HFFc6 (cell line): ENCODE measurements around the gene HBG2. TPM values are rescaled to one million over a fixed set of nuclear protein-coding genes. Genes with fewer than 3 reads are reported as not detected.
"Not testable (repeated sequence)": the region's sequence is repeated elsewhere in the genome, so short reads cannot be mapped to it uniquely, and the experiment has no call there.

Source experiments
- DNase-seq: peaks from one replicate; pipeline ENCODE4 v3.0.0-alpha.2; 2018
- H3K27ac Mint-ChIP-seq: 2 replicates; pipeline ENCODE4 v1.8.0; 2020; ENCODE audit warnings: mild to moderate bottlenecking, mixed read lengths
- H3K27me3 Mint-ChIP-seq: 2 replicates; pipeline ENCODE4 v1.8.0; 2021; ENCODE audit warnings: mild to moderate bottlenecking, moderate library complexity, mixed read lengths; ENCODE audit not compliant: insufficient read depth
- H3K36me3 Mint-ChIP-seq: 2 replicates; pipeline ENCODE4 v1.8.0; 2021; ENCODE audit warnings: low read depth, mixed read lengths
- H3K4me1 Mint-ChIP-seq: 2 replicates; pipeline ENCODE4 v1.8.0; 2020; ENCODE audit warnings: low read depth, mixed read lengths
- H3K4me3 Mint-ChIP-seq: 2 replicates; pipeline ENCODE4 v1.8.0; 2020; ENCODE audit warnings: mild to moderate bottlenecking, moderate library complexity, mixed read lengths
- H3K9me3 Mint-ChIP-seq: 2 replicates; pipeline ENCODE4 v1.8.0; 2020; ENCODE audit warnings: mild to moderate bottlenecking, mixed read lengths
- CTCF ChIP-seq: fragments of 200-600 bp; sonication (generic); IDR thresholded peaks from 2 replicates; pipeline ENCODE4 v1.5.0; 2021; ENCODE audit warnings: antibody characterized with exemption, mild to moderate bottlenecking
- total RNA-seq, 6 experiments: library from RNA; stranded (reverse); fragmentation: NEBNext Ultra II Directional; extraction: Animal tissue kit (Norgen Biotek cat#: 25700); gene quantifications; 2 replicates in 1 of 6; 3 replicates in 5 of 6; pipeline ENCODE4 v1.2.3, GENCODE V29; 2021

The HBG2 gene
- total RNA-seq, 6 experiments from 2014 or later: not detected

DNA sequence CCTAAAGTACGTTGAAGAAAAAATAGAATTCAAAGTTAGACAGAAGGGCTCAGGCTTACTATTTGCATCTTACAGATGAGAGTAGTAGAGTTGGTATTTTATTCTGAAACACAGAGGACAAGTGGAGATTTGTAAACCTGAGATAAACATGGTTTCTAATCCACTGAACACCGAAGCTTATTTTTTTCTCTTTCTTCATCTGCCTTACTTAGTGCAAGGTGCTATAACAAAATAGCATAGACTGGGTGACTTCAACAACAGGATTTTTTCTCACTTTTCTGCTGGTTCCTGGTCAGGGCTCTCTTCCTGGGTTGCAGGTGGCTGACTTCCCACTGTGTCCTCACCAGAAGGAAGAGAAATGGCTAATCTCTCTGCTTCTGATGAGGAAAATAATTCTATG lies 2.8 kb downstream of the HBG2 start:
- no peak for DNase-seq
- no peak overlapping the region for H3K27ac Mint-ChIP-seq
- peaks cover 23% of the 10 kb centered on the region for H3K4me1 Mint-ChIP-seq
- H3K27me3 Mint-ChIP-seq: peaks cover 2% of the 10 kb centered on the region
- TF ChIP-seq CTCF: no peak
- no peaks in the 10 kb centered on the region for H3K36me3 Mint-ChIP-seq
- no peak overlapping the region for H3K4me3 Mint-ChIP-seq
- H3K9me3 Mint-ChIP-seq: no peaks in the 10 kb centered on the region

DNA sequence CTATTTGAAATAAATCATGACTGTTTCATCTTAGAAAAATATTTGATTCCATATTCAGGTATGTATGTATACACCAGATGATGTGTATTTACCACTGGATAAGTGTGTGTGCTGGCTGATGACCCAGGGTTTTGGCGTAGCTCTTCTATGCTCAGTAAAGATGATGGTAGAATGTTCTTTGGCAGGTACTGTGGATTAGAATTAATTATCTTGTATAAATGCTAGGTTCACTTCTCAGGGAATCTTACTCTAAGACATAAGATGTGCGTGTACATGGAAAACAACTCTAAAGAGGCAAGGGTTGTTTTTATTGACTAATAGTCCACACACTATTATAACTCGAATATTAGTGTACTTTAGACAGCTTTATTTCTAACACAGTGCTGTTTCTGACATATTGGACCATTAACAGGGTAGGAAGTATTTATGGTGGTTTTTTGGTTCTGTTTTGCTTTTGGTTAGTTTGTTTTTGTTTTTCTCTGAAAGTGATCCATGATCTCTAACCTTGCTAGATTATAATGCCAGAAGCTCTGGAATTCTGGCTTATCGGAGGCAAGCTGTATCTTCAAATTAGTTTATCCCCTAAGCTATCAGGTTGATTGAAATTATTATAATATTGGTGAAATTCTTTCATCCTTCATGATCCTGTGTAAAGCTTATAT lies 3.9 kb downstream of the HBG2 start:
- Mint-ChIP-seq H3K27me3 (peaks cover 2% of the 10 kb centered on the region), H3K36me3 (no peaks in the 10 kb centered on the region), H3K9me3 (no peaks in the 10 kb centered on the region), H3K4me1 (peaks cover 34% of the 10 kb centered on the region), H3K27ac (no peak overlapping the region), H3K4me3 (no peak overlapping the region)
- DNase-seq: no peak
- TF ChIP-seq CTCF: no peak

DNA sequence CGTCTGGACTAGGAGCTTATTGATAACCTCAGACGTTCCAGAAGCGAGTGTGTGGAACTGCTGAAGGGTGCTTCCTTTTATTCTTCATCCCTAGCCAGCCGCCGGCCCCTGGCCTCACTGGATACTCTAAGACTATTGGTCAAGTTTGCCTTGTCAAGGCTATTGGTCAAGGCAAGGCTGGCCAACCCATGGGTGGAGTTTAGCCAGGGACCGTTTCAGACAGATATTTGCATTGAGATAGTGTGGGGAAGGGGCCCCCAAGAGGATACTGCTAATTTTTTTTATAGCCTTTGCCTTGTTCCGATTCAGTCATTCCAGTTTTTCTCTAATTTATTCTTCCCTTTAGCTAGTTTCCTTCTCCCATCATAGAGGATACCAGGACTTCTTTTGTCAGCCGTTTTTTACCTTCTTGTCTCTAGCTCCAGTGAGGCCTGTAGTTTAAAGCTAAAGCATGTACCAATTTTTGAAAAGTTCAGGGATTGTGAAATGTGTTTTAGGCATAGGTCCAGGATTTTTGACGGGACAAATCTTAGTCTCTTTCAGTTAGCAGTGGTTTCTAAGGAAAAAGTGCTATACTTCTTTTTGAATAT lies 4.7 kb downstream of the HBG2 start, which contains the start of gene HBG1:
Gene HBG1 (minus strand): TSS at position 51 of the 590 bp plus-strand sequence. CDS start 53 bp downstream, outside the sequence.
- H3K27me3 Mint-ChIP-seq, H3K9me3 Mint-ChIP-seq, H3K27ac Mint-ChIP-seq, H3K36me3 Mint-ChIP-seq, H3K4me3 Mint-ChIP-seq, DNase-seq: not testable (repeated sequence)
- peaks cover 34% of the 10 kb centered on the region for H3K4me1 Mint-ChIP-seq

DNA sequence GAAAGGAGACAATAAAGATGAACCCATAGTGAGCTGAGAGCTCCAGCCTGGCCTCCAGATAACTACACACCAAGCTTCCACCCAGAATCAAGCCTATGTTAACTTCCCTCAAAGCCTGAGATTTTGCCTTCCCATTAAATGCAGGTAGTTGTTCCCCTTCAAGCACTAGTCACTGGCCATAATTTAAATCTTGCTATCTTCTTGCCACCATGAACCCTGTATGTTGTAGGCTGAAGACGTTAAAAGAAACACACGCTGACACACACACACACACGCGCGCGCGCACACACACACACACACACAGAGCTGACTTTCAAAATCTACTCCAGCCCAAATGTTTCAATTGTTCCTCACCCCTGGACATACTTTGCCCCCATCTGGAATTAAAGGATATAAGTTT lies 6.1 kb downstream of the HBG2 start:
- not testable (repeated sequence) for H3K9me3 Mint-ChIP-seq, H3K4me3 Mint-ChIP-seq, DNase-seq, H3K27ac Mint-ChIP-seq, H3K36me3 Mint-ChIP-seq, H3K27me3 Mint-ChIP-seq
- peaks cover 34% of the 10 kb centered on the region for H3K4me1 Mint-ChIP-seq

GRCh38 chr11:5247472-5248192 lies 6.9 kb downstream of the HBG2 start:
- Mint-ChIP-seq H3K36me3 (no peaks in the 10 kb centered on the region), H3K4me1 (peaks cover 30% of the 10 kb centered on the region), H3K27me3 (peaks cover 2% of the 10 kb centered on the region; the same call in 1 of the 2 replicates), H3K4me3 (no peak overlapping the region; the same call in 1 of the 2 replicates), H3K27ac (no peak overlapping the region), H3K9me3 (no peaks in the 10 kb centered on the region)
- DNase-seq: no peak
- TF ChIP-seq CTCF: no peak

DNA sequence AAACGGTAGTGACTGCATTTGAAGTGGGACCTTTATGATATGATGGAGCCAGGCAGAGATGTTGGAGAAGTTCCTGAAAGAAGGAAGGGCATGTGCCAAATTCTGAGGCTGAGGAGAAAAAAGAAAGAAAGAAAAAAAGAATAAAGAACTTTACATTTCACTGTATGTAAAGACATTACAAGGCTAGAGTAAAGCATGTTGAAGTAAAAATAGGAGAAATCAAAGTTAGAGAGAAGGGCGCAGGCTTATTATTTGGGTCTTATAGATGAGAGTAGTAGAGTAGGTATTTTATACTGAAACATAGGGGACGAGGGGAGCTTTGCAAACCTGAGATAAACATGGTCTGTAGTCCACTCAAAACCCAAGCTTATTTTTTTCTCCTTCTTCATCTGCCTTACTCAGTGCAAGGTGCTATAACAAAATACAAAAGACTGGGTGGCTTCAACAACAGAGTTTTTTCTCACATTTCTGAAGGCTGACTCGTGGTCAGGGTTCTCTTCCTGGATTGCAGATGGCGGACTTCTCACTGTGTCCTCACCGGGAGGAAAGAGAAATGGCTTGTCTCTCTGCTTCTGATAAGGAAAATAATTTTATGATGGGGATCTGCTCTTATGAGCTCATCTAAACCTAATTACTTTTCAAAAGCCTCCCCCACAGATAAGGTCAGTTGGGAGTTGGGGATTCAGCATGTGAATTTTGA lies 7.7 kb downstream of the HBG2 start:
- Mint-ChIP-seq H3K36me3 (no peaks in the 10 kb centered on the region), H3K27me3 (no peaks in the 10 kb centered on the region), H3K27ac (no peak overlapping the region)

More for the DNA sequence above, 7.7 kb downstream of the HBG2 start:
- no peak for TF ChIP-seq CTCF
- no peak for DNase-seq
- peaks cover 28% of the 10 kb centered on the region for H3K4me1 Mint-ChIP-seq
- H3K9me3 Mint-ChIP-seq: no peaks in the 10 kb centered on the region
- H3K4me3 Mint-ChIP-seq: no peak overlapping the region; the same call in 1 of the 2 replicates
